Activated T-helper 1 cell treated with anti-CD3 and anti-CD28 coated beads, Interleukin-2, amount 50 U/mL, for 16 hours (primary cell): Measurements from ENCODE around the gene CLK3.

Experiments used
- DNase-seq, 2 donors: peaks; one replicate each; pipeline ENCODE4 v3.0.0-alpha.2; 2020; ENCODE audit warnings: low read depth in 1 of 2, low spot score in 1 of 2

Gene CLK3

DNA sequence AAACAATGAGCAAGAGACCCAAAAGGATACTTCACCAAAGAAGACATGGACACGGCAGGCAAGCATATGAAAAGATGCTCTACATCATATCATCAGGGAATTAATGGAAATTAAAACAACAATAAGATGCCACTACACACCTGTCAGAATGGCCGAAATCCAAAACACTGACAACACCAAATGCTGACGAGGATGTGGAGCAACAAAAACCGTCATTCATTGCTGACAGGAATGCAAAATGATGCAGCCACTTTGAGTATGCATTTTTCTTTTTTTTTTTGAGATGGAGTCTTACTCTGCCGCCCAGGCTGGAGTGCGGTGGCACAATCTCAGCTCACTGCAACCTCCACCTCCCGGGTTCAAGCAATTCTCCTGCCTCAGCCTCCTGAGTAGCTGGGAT lies 61.2 kb downstream of the CLK3 start:
- no peak for DNase-seq
